Transverse colon (tissue), 4 donors: ENCODE measurements around the gene TNFRSF18.

Source experiments
- EP300 ChIP-seq: sonication (generic); formaldehyde crosslinking; IDR thresholded peaks from one replicate; pipeline ENCODE4 v1.6.1; 2017; ENCODE audit warnings: antibody characterized with exemption, low read depth
- POLR2A ChIP-seq: fragments of 450-650 bp; IDR thresholded peaks from one replicate; pipeline ENCODE4 v1.6.1; 2016; ENCODE audit warnings: antibody characterized with exemption, mild to moderate bottlenecking, moderate library complexity
- POLR2AphosphoS5 ChIP-seq, 3 donors: sonication (generic); formaldehyde crosslinking; IDR thresholded peaks; one replicate each; pipeline ENCODE4 v1.6.1; 2016; ENCODE audit warnings: antibody characterized with exemption in 3 of 3
- TF ChIP-seq, protein P1 (sequence below), 5 experiments: fragments of 200-600 bp in 3 of 5; fragments of 450-650 bp in 2 of 5; sonication (generic) in 3 of 5; IDR thresholded peaks; 1 replicate in 2 of 5; 2 replicates in 3 of 5; pipeline ENCODE4 v1.5.1; 2016 to 2017; ENCODE audit warnings: antibody characterized with exemption in 5 of 5, inconsistent platforms in 3 of 5, mild to moderate bottlenecking in 2 of 5, moderate library complexity in 1 of 5

DNA sequence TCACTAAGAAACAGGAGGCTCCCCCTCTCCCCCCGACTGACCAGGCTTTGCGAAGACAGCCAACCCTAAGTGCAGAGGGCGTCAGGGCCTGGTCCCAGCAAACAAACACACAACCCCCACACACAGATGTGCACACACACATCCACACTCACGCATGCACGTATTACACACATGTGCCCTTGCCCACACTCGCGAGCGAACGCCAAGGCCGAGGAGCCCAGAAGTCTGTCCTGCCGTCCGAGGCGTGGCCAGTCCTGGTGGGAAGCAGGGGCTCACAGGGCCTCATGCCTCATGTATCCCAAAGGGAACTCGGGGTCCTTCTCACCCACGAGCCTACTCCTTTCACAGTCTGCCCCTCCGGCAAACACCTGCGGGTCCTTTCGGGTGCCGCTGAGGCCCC lies 23.4 kb upstream of the TNFRSF18 start:
- TF ChIP-seq, protein P1, sequence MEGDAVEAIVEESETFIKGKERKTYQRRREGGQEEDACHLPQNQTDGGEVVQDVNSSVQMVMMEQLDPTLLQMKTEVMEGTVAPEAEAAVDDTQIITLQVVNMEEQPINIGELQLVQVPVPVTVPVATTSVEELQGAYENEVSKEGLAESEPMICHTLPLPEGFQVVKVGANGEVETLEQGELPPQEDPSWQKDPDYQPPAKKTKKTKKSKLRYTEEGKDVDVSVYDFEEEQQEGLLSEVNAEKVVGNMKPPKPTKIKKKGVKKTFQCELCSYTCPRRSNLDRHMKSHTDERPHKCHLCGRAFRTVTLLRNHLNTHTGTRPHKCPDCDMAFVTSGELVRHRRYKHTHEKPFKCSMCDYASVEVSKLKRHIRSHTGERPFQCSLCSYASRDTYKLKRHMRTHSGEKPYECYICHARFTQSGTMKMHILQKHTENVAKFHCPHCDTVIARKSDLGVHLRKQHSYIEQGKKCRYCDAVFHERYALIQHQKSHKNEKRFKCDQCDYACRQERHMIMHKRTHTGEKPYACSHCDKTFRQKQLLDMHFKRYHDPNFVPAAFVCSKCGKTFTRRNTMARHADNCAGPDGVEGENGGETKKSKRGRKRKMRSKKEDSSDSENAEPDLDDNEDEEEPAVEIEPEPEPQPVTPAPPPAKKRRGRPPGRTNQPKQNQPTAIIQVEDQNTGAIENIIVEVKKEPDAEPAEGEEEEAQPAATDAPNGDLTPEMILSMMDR (IDR thresholded peaks at IDR 0.05), result no peak
- TF ChIP-seq POLR2A, result no peak
- no peak for TF ChIP-seq EP300
- no peak for TF ChIP-seq POLR2AphosphoS5 (IDR thresholded peaks at IDR 0.05)
